Fibroblast of skin of right biceps (primary cell): Measurements from ENCODE around the gene C22orf31.
A peak's percentile ranks its signal among the peaks of the same experiment; 100 is the strongest.
"Not testable (repeated sequence)": the region's sequence is repeated elsewhere in the genome, so short reads cannot be mapped to it uniquely, and the experiment has no call there.

Experiments used
- DNase-seq: peaks from one replicate; pipeline ENCODE4 v3.0.0-alpha.2; 2013

The C22orf31 gene

GRCh38 chr22:29061773-29062172 lies at the start of gene C22orf31:
Gene C22orf31, minus strand, starts transcription at chr22:29061831. Its CDS starts 39 bp downstream, at chr22:29061792.
- DNase-seq = no peak

DNA sequence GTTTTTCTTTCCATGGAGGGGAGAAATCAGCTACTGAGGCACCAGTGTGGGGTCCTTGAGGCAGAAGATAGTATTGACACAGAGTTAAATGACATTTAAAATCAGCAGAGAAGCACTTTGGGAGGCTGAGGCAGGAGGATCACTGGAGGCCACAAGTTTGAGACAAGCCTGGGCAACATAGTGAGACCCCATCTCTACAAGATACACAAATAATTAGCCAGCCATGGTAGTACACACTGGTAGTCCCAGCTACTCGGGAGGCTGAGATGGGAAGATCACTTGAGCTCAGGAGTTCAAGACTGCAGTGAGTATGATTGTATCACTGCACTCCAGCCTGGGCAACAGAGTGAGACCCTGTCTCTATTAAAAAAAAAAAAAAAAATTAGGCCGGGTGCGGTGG lies 49.3 kb upstream of the C22orf31 start:
- no peak for DNase-seq

DNA sequence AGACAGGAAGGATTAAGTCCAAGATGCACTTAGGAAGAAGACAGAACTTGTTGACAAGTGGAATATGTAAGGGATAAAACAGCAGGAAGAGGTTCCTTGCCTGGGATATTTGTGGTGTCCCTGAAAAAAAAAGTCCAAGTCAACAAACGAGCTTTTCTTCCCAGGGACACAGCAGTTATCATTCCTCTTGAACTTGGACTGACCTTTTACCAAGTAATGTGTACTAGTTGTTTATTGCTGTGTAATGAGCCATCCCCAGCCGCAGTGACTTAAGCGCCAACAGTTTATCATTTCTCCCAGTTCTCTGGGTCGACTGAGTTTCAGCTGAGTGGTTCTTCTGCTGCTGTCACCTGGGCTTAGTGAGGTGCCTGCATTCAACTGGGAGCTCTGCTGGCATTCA lies 48.2 kb upstream of the C22orf31 start:
- DNase-seq = peak; percentile 64

- peak; percentile 78 for DNase-seq
Measured at GRCh38 chr22:29108137-29108536, 46.5 kb upstream of the C22orf31 start.

GRCh38 chr22:29106839-29107238 lies 45.2 kb upstream of the C22orf31 start:
- no peak for DNase-seq

DNA sequence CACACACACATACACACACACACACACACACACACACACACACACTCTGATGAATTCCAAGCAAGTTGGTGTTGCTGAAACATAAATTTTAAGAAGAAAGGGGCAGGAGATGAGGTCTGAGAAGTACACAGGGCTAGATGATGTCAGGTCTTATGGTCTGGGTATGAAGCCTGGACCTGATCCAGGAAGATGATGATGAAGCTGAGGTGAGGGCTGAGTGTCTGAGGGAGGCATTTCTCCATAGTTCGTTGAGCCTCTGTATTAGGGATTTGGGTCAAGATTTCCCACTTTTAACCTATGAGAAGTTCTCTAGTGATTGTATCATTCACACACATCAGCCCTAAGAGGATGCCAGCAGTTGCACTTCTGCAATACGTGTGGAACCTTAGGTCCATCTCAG lies 43.8 kb upstream of the C22orf31 start:
- DNase-seq = peak; percentile 33

DNA sequence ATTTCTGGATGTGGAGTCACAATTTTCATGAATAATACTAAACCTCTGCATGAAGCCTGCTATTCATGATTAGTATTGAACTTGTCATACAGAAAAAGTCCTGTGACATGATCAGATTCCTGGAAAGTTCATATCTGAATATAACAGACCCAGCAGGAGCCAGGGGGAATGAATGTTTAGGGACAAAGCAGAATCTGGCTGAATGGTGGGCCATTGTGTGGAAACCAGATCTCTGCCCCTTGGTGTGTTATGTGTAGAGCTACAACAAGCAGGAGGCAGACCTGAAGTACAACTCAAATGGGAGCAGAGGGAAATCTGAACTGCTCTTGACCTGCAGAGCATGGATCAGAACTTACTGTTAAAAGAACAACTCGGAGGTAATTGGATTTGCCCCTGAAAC lies 41.5 kb upstream of the C22orf31 start:
- no peak for DNase-seq

DNA sequence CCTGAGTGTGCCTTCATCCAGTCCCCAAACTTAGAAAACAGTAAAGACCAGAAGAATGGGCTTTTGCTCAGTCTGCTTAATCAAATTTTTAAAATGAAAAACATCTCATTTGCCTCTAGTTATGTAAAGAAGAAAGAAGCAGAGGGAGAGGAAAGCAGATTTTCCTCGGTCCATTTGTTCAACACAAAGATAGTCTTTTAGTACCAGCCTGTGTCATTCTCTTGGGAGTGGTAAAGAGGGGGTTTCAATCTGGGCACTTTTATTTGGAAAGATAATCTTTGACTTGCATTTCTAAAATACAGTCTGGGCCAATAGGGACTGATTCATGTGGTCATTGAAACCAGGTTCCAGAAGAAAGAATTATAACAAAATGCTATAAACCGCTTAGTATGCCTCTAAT lies 40.7 kb upstream of the C22orf31 start:
- DNase-seq = no peak

GRCh38 chr22:29098296-29098695 lies 36.7 kb upstream of the C22orf31 start:
- no peak for DNase-seq

DNA sequence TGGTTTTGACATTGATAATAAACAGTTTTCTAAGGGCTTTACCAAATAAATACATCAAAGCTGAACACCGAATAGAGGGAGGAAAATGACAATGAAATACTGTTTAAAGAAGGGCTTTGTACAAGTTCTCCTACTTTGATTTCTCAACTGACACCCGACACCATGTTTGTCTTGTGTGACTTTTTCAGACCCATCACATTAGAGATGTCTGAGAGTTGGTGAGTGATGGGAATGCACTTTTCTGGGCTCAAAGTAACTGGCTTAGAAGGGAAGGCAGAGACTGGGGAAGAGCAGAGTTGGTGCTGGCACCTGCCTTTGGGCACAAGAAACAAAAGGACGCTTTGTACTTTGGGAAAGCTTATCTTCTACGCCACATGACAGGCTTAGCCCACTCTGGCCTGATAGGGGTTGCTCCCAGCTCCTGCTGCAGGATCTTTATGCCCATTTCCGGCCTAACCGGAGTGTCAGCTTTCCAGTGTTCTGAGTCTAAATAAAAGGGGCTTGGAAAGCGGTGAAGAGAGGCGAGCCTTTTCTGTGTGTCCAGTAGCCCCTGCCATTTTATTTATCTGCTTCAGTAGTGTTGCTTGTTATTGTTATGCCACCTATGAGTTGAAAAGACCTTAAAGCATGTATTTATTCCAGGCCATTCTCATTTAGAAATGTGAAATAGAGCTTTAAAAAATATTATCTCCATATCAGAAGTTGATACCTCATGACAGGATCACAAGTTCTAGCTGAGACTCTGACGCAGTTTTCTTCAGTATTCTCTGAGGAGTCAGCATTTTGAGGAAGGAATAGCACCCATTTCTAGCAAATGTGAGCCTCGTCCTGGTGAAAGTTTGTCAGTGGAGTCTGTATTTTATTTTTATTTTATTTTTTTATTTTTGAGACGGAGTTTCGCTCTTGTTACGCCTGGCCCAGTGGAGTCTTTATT lies 35.4 kb upstream of the C22orf31 start:
- peak; percentile 34 for DNase-seq

DNA sequence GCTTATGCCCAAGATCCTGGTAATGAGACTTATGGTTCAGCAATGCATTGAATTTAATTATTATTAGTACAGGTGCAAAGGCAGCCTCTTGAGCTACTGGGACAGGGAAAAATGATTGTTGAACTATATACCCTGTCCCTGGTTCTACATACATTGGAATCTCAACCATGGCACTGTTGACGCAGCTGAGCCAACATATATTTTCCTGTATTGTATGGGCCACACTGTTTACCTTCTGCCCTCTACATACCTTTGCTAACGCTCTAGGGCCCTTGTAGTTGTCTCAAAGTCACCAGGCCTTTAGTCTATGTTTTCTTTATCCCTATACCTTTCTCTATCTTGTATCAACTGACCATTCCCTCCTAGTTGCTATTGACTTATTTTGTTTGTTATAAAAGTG lies 33.8 kb upstream of the C22orf31 start:
- no peak for DNase-seq

DNA sequence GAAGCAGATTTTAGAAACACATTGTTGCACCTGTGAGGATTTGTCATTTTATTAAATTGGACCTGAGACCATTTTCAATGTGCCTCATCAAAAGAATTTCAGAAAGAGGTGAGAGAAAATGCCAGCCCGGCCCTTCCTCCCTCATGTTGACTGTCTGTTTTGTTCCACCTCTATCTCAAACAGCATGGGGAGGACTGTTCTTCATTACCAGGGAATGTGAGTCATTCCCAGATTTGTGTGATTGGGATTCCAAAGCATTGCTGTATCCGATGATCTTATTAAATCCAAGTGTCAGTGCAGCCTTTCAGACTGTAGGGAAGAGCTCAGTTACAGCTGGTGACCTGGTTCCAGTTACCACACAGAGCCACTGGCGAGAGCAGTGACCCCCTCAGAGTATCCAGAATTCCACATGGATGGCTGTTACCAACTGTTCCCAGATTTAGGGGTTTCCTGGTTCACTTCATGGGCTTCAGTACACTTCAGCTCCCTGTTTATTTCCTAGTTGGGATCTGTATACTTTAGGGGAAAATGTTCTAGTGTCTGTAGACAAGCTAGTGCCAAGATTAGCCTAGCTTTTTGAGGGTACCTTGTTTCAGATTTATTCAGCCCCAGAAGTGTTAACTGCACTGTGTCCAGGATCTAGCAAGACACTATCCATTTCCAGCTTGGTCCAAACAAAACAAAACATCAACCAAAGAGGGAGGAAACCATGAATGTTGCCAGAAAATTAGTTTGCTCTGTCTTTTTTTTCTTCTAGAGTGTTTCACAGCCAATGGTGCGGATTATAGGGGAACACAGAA lies 32.1 kb upstream of the C22orf31 start:
- peak; percentile 91 for DNase-seq

GRCh38 chr22:29093030-29093429 lies 31.4 kb upstream of the C22orf31 start:
- DNase-seq = no peak

GRCh38 chr22:29092243-29092642 lies 30.6 kb upstream of the C22orf31 start:
- no peak for DNase-seq

DNA sequence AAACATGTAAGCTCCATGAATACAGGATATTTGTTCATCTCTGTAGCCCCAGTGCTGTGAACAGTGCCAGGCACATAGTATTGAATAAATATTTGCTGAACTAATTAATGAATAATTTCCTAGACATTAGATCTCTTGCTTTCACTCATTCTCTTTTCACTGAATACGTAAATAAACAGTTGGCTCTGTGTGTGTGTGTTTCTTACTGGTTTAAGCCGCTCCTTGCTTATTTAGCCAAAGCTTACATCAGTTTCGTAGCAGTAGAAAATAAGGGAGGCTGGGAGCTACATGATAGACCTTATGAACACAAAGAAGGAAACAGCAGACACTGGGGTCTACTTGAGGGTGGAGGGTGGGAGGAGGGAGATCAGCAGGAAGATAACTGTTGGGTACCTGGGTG lies 28.4 kb upstream of the C22orf31 start:
- DNase-seq = no peak

- DNase-seq = no peak
Measured at GRCh38 chr22:29089507-29089906, 27.9 kb upstream of the C22orf31 start.

GRCh38 chr22:29088809-29089208 lies 27.2 kb upstream of the C22orf31 start:
- DNase-seq = no peak

- no peak for DNase-seq
Measured at GRCh38 chr22:29087012-29087411, 25.4 kb upstream of the C22orf31 start.

DNA sequence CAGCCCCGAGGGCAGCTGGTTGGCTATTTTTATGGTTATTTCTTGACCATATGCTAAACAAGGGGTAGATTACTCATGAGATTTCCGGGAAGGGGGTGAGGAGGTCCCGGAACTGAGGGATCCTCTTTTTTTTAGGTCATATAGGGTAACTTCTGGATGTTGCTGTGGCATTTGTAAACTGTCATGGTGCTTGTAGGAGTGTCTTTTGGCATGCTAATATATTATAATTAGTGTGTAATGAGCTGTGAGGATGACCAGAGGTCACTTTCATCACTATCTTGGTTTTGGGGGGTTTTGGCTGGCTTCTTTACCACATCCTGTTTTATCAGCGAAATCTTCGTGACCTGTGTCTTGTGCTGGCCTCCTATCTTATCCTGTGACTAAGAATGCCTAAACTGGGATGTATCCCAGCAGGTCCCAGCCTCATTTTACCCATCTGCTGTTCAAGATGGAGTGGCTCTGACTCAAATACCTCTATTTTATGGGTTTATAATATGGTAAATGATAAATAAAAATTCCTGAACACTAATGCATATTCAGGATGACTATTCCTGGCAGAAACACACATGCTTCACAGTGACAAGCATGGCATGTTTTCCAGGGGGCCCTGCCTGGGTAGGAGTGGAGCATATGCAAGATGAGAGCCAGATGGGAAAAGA lies 22.4 kb upstream of the C22orf31 start:
- DNase-seq = peak; percentile 56

- DNase-seq = not testable (repeated sequence)
Measured at GRCh38 chr22:29083576-29083932, 21.9 kb upstream of the C22orf31 start.

GRCh38 chr22:29082826-29083545 lies 21.4 kb upstream of the C22orf31 start:
- no peak for DNase-seq

GRCh38 chr22:29081517-29082236 lies 20.0 kb upstream of the C22orf31 start:
- DNase-seq = no peak
